ENCODE data around the gene LUC7L3. TPM values are rescaled to one million over a fixed set of nuclear protein-coding genes. Genes with fewer than 3 reads are reported as not detected.

LUC7L3 gene
- total RNA-seq, 1 experiment from 2014 or later, result 184 TPM

DNA sequence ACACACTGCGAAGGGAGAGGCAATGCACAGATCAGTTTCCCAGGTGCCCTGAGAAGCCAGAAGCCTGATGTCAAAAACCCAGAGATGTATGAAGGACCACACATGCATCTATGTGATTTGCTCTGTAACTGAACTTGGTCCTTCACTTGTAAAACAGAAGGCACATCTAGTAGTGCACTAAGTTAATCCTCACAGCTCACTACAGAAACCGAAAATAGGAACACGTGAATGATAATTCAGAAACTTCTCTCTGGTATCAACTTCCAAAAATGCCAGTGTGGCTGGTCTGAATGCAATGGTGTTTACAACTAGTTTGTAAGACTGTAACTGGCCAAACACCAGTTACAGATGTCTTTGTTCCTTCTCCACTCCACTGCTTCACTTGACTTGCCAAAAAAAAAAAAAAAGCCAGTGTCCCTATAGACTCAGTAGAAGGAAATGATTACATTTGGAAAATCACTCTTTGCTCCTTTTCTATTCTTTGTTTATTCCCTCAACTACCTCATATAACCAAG is 23.0 kb upstream of the LUC7L3 start:
- DNase-seq (ENCODE audit: low read depth, low spot score), result no peak
- Histone ChIP-seq H3K27ac (ENCODE audit: low read depth, low read length) (no peak overlapping the region), H2AFZ (ENCODE audit: low read depth, low read length, poor library complexity, severe bottlenecking) (no peak overlapping the region), H3K36me3 (ENCODE audit: control insufficient read depth in 1 of 2, insufficient read depth in 2 of 2, low read length in 2 of 2) (peaks cover 61 to 74% of the 10 kb centered on the region in 2 experiments), H3K9ac (ENCODE audit: low read length) (no peak overlapping the region), H3K27me3 (ENCODE audit: insufficient read depth, low read length) (no peaks in the 10 kb centered on the region), H3K4me3 (replicated peaks in 1 of 2; ENCODE audit: low read depth in 1 of 2, low read length in 2 of 2) (no peak overlapping the region), H3K79me2 (ENCODE audit: insufficient read depth, low read length) (peaks cover 22% of the 10 kb centered on the region), H3K4me2 (ENCODE audit: low read length) (no peak overlapping the region), H4K20me1 (ENCODE audit: insufficient read depth) (no peaks in the 10 kb centered on the region; the same call in 1 of the 2 replicates), H3K9me3 (ENCODE audit: control insufficient read depth in 1 of 2, insufficient read depth in 1 of 2, low read depth in 1 of 2, low read length in 2 of 2) (no peaks in the 10 kb centered on the region), H3K9me2 (ENCODE audit: insufficient read depth) (no peaks in the 10 kb centered on the region), H3K4me1 (ENCODE audit: control insufficient read depth in 1 of 2, insufficient read depth in 2 of 2, low read length in 2 of 2) (peaks cover 15 to 49% of the 10 kb centered on the region in 2 experiments; a peak in 3 of 4 replicates)
- intact Hi-C loops (cut with micrococcal nuclease), result no loop called here
- no TSS peak for BruUV-seq (replicated peaks)
- no peak for ATAC-seq
- RAD21 ChIA-PET (ENCODE audit: low non-redundant PET in 1 of 2, low total read pairs in 2 of 2, uncharacterized antibody in 2 of 2, unreplicated experiment in 2 of 2), result interaction anchor here (1.3 to 1.4 kb wide), 2 partner anchors 65 to 146 kb away, joined by 3 to 4 read pairs; no protein-coding TSS in a partner anchor
- no peak for TF ChIP-seq JUND (IDR thresholded peaks at IDR 0.05)
- TF ChIP-seq ELF1 (IDR thresholded peaks at IDR 0.05; ENCODE audit: borderline replicate concordance, low read depth), result no peak
- no peak for TF ChIP-seq EZH2 (IDR thresholded peaks at IDR 0.05)
- TF ChIP-seq POLR2A (IDR thresholded peaks at IDR 0.05; ENCODE audit: borderline replicate concordance, extremely low read depth, insufficient read depth, insufficient read length), result no peak
- TF ChIP-seq SP1 (IDR thresholded peaks at IDR 0.05; ENCODE audit: low read depth), result no peak
- no peak for TF ChIP-seq EZH2phosphoT487 (IDR thresholded peaks at IDR 0.05; ENCODE audit: borderline replicate concordance)
- TF ChIP-seq, protein P1, sequence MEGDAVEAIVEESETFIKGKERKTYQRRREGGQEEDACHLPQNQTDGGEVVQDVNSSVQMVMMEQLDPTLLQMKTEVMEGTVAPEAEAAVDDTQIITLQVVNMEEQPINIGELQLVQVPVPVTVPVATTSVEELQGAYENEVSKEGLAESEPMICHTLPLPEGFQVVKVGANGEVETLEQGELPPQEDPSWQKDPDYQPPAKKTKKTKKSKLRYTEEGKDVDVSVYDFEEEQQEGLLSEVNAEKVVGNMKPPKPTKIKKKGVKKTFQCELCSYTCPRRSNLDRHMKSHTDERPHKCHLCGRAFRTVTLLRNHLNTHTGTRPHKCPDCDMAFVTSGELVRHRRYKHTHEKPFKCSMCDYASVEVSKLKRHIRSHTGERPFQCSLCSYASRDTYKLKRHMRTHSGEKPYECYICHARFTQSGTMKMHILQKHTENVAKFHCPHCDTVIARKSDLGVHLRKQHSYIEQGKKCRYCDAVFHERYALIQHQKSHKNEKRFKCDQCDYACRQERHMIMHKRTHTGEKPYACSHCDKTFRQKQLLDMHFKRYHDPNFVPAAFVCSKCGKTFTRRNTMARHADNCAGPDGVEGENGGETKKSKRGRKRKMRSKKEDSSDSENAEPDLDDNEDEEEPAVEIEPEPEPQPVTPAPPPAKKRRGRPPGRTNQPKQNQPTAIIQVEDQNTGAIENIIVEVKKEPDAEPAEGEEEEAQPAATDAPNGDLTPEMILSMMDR (IDR thresholded peaks at IDR 0.05 in 2 of 3, conservative IDR thresholded peaks at IDR 0.05 in 1 of 3; ENCODE audit: borderline replicate concordance in 1 of 3, insufficient read depth in 1 of 3, low read depth in 2 of 3, low read length in 2 of 3), result no peak
- CTCF ChIA-PET, result interaction anchor here (0.8 to 8.3 kb wide), 6 partner anchors 9 to 146 kb away, joined by 3 to 107 read pairs (median 11); no protein-coding TSS in a partner anchor
- POLR2A ChIA-PET, result interaction anchor here (0.9 to 1.3 kb wide), 2 partner anchors 58 to 66 kb away, joined by 4 to 9 read pairs; no protein-coding TSS in a partner anchor
